ENCODE measurements around the gene RUNX3. TPM values are rescaled to one million over a fixed set of nuclear protein-coding genes. Genes with fewer than 3 reads are reported as not detected.

RUNX3 gene
- total RNA-seq, 1 donor from 2014 or later, result not detected

Small RNA genes lying within 50 kb of the gene (microRNA-seq; reads per million reads assigned to microRNA genes)
- gene MIR6731, result not detected

Other genes with a start within 250 kb of the RUNX3 start
- 910 and 1,271 TPM in 2 replicates for gene CLIC4, start 184.8 kb downstream of the RUNX3 start, total RNA-seq